AG04449 (cell line): ENCODE measurements around the gene TMEM9.
A peak's percentile ranks its signal among the peaks of the same experiment; 100 is the strongest.

Source experiments
- CTCF ChIA-PET: fragments of 350-600 bp; formaldehyde crosslinking; extraction: SDS; loops from one replicate; lab custom pipeline; 2021; ENCODE audit warnings: antibody characterized with exemption; lab: Yijun Ruan, JAX
- POLR2A ChIA-PET: fragments of 400-600, 350-600 bp; formaldehyde crosslinking; extraction: SDS; loops from one replicate; lab custom pipeline; 2020; ENCODE audit warnings: antibody characterized with exemption, inconsistent platforms; lab: Yijun Ruan, JAX
- DNase-seq: peaks from one replicate; pipeline ENCODE4 v3.0.0-alpha.2; 2010; ENCODE audit warnings: low read depth, low spot score
- H3K4me3 ChIP-seq: 2 replicates; pipeline ENCODE4 v1.5.1; 2011; ENCODE audit warnings: low read depth, mild to moderate bottlenecking, control low read depth, low read length
- CTCF ChIP-seq: IDR thresholded peaks from one replicate; pipeline ENCODE4 v1.5.1; 2011; ENCODE audit warnings: mild to moderate bottlenecking, moderate library complexity, low read length, control low read depth, inconsistent platforms; ENCODE audit not compliant: insufficient read depth; ENCODE audit errors: missing control alignments

The TMEM9 gene

GRCh38 chr1:201113451-201114244 is 40.6 kb downstream of the TMEM9 start:
- DNase-seq: no peak
- TF ChIP-seq CTCF: no peak
- peak overlapping the region; percentile 67 for H3K4me3 ChIP-seq
- POLR2A ChIA-PET: no interaction called here
- CTCF ChIA-PET: interaction anchor here (0.5 to 8.2 kb wide), 24 partner anchors 8 to 557 kb away, joined by 3 to 102 read pairs (median 4); partner anchors contain the start of gene ASCL5

DNA sequence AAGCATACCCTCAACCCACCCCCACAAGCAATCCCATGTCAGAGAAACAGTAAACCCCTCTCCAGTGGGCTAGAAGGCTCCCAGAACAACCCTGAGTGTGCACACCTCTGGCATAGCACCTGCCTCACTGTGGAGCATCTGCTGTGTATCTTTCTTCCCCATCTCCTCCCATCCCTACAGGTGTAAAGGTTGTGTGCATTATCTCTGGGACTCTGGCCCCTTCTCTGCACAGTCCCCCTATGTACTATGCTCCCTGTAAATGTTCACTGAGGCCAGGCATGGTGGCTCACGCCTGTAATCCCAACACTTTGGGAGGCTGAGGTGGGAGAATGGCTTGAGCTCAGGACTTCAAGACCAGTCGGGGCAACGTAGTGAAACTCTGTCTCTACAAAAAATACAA is 41.3 kb downstream of the TMEM9 start:
- POLR2A ChIA-PET: no interaction called here
- CTCF ChIA-PET: interaction anchor here (0.7 to 8.2 kb wide), 11 partner anchors 9 to 551 kb away, joined by 3 to 102 read pairs (median 15); partner anchors contain the start of gene ASCL5

GRCh38 chr1:201112173-201112731 is 42.0 kb downstream of the TMEM9 start, which contains the start of gene CACNA1S:
Gene CACNA1S (minus strand): TSS chr1:201112426. CDS start chr1:201112339, 87 bp downstream.
- ChIA-PET POLR2A (no interaction called here), CTCF (interaction anchor here (1.2 to 8.2 kb wide), 5 partner anchors 12 to 141 kb away, joined by 3 to 102 read pairs (median 50); partner anchors contain the start of gene ASCL5)
- no peak within 1 kb of the TSS for H3K4me3 ChIP-seq
- no peak for DNase-seq
- no peak for TF ChIP-seq CTCF

More for the DNA sequence above, 41.3 kb downstream of the TMEM9 start:
- no peak for DNase-seq
- no peak for TF ChIP-seq CTCF
- no peak overlapping the region for H3K4me3 ChIP-seq

DNA sequence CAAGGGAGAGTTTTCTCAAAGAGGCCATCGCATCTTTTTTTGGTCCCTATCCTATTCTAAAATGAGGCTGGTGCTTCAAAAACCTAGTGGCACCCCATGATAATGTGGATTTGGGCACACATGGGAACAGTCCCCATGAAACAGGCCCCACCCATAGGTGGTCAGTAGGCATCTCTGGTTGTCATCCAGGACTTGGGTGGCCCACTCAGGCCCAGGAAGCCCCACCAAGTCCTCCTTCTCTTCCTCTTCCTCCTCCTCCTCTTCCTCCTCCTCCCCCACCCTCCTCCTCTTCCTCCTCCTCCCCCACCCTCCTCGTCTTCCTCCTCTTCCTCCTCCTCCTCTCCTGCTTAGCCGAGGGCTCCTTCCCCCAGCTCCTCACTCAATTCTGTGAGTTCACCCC is 42.6 kb downstream of the TMEM9 start:
- ChIA-PET CTCF (interaction anchor here (1.2 to 6.4 kb wide), 3 partner anchors 11 to 140 kb away, joined by 3 to 102 read pairs (median 13); no protein-coding TSS in a partner anchor), POLR2A (no interaction called here)
- TF ChIP-seq CTCF: no peak
- no peak for DNase-seq
- no peak overlapping the region for H3K4me3 ChIP-seq

GRCh38 chr1:201111156-201111555 is 43.1 kb downstream of the TMEM9 start:
- H3K4me3 ChIP-seq: no peak overlapping the region
- no peak for DNase-seq
- ChIA-PET CTCF (interaction anchor here (1.2 to 6.4 kb wide), 3 partner anchors 10 to 139 kb away, joined by 3 to 102 read pairs (median 13); no protein-coding TSS in a partner anchor), POLR2A (no interaction called here)
- TF ChIP-seq CTCF: no peak

- no peak overlapping the region for H3K4me3 ChIP-seq
- ChIA-PET POLR2A (no interaction called here), CTCF (interaction anchor here (1.2 to 6.4 kb wide), 3 partner anchors 10 to 139 kb away, joined by 3 to 102 read pairs (median 13); no protein-coding TSS in a partner anchor)
- TF ChIP-seq CTCF: no peak
- DNase-seq: no peak
Measured at GRCh38 chr1:201110616-201111015, 43.7 kb downstream of the TMEM9 start.
